K562 (cell line): ENCODE measurements around the gene SEC16A. TPM values are rescaled to one million over a fixed set of nuclear protein-coding genes. Genes with fewer than 3 reads are reported as not detected.

Experiments
- CHD1 ChIP-seq: fragments of 200-600 bp; sonication (generic); IDR thresholded peaks from one replicate; pipeline ENCODE4 v1.6.1; 2012; ENCODE audit warnings: mild to moderate bottlenecking, moderate library complexity, low read length, inconsistent platforms
- IFI16 ChIP-seq: fragments of 250-450 bp; sonication (Bioruptor Pico); IDR thresholded peaks from 2 replicates; pipeline ENCODE4 v2.1.2; 2022; ENCODE audit warnings: mild to moderate bottlenecking, inconsistent platforms
- MBD2 ChIP-seq: sonication (generic); IDR thresholded peaks from 2 replicates; pipeline ENCODE4 v1.6.1; 2016; ENCODE audit warnings: low read depth, borderline replicate concordance
- RBM14 ChIP-seq: fragments of 200-400 bp; formaldehyde crosslinking; IDR thresholded peaks from 2 replicates; pipeline ENCODE4 v1.6.1; 2018; ENCODE audit warnings: low read depth, mild to moderate bottlenecking, low read length, moderate library complexity, borderline replicate concordance; ENCODE audit not compliant: insufficient read depth
- SAP30 ChIP-seq: fragments of 200-600 bp; sonication (generic); IDR thresholded peaks from 2 replicates; pipeline ENCODE4 v1.6.1; 2012; ENCODE audit warnings: borderline replicate concordance, low read depth, mild to moderate bottlenecking, moderate library complexity, low read length, control low read depth, inconsistent platforms; ENCODE audit not compliant: insufficient read depth, poor library complexity, severe bottlenecking
- SPI1 ChIP-seq: IDR thresholded peaks from 2 replicates; pipeline ENCODE4 v1.6.1; 2011; ENCODE audit warnings: low read depth, low read length, control low read depth, borderline replicate concordance
- TSC22D4 ChIP-seq: fragments of 450-650 bp; IDR thresholded peaks from 2 replicates; pipeline ENCODE4 v1.6.1; 2016; ENCODE audit warnings: missing genetic modification characterization, missing biosample characterization, control low read depth
- ZBTB1 ChIP-seq: sonication (generic); formaldehyde crosslinking; IDR thresholded peaks from 2 replicates; pipeline ENCODE4 v1.8.1; 2023; ENCODE audit warnings: missing genetic modification reagents, low read depth, mild to moderate bottlenecking, borderline replicate concordance
- ZNF165 ChIP-seq: fragments of 250-450 bp; sonication (Bioruptor Pico); IDR thresholded peaks from 2 replicates; pipeline ENCODE4 v1.4.0; 2020; ENCODE audit warnings: borderline replicate concordance
- polyA plus RNA-seq, 8 experiments: library from polyadenylated mRNA; depleted of rRNA in 4 of 8; stranded (reverse) in 5 of 8; unstranded in 3 of 8; fragments of >200 nt; fragmentation: Nextera tagmentation in 2 of 8; fragmentation: Illumina TruSeq in 1 of 8; extraction: Ambion mirVana in 2 of 8; extraction: Trizol in 1 of 8; gene quantifications; 2 replicates each; pipeline versions ENCODE4 v1.2.1 to v1.2.3, GENCODE V29; 2011 to 2014; ENCODE audit warnings: inconsistent platforms in 1 of 8, missing spikeins in 1 of 8
- total RNA-seq, 7 experiments: library from RNA; depleted of rRNA in 6 of 7; stranded (reverse); fragments of >200 nt in 6 of 7; fragmentation: Illumina TruSeq in 2 of 7; extraction: Trizol in 2 of 7; gene quantifications; 2 replicates each; pipeline versions ENCODE4 v1.2.1 to v1.2.3, GENCODE V29; 2011 to 2021; ENCODE audit warnings: low replicate concordance in 1 of 7
- TF ChIP-seq, protein P1 (sequence below), 2 experiments: fragments of 450-650 bp; IDR thresholded peaks; 2 replicates each; pipeline ENCODE4 v1.6.1; 2016; ENCODE audit warnings: mild to moderate bottlenecking in 2 of 2, borderline replicate concordance in 1 of 2, low read depth in 1 of 2, moderate library complexity in 1 of 2
- TF ChIP-seq, protein P2 (sequence below): fragments of 250-450 bp; sonication (Bioruptor Pico); IDR thresholded peaks from 2 replicates; pipeline ENCODE4 v1.8.0; 2022; ENCODE audit warnings: moderate library complexity, mild to moderate bottlenecking, inconsistent platforms
- TF ChIP-seq, protein P3 (sequence below): fragments of 150-350 bp; conservative IDR thresholded peaks from 2 replicates; pipeline ENCODE4 v1.6.1; 2014; ENCODE audit warnings: low read length
- TF ChIP-seq, protein P4 (sequence below): fragments of 450-650 bp; formaldehyde crosslinking; IDR thresholded peaks from 2 replicates; pipeline ENCODE4 v1.4.0; 2020; ENCODE audit warnings: mild to moderate bottlenecking, moderate library complexity

The SEC16A gene
- total and polyA plus RNA-seq, 9 of the 15 experiments (the other 6 are each of a cell fraction or from before 2014, with no cell fraction given), result 8.3 to 62.8 (median 14.0) TPM

DNA sequence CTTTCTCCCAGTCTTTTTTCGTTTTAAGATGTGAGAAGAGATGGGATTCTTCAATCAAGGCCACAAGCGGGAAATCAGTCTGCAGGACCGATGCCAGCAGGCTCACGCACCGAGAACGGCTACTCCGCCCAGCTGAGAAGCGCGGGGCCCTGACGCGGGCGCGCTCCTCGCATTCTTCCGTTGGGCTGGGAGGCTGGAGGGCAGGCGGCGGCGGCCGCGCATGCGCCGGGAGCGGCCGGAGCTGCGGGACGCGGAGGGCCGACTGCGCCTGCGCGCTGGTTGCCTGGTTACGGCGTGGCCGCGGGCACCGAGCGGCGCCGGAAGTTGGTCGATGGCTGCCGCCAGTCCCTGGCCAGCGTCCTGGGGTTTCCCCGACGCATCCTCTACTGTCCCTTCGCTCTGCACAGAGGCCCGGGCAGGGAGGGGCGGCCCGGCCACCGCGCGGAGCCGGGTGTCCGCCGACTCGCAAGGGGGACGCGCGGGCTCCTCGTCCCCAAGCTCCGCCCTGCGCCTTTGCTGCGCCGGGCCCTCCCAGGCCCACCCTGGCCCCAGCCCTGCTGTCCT lies 831 bp upstream of the SEC16A start (continued):
- peak; percentile 92 for TF ChIP-seq CHD1
- peak; percentile 97 for TF ChIP-seq SAP30
- TF ChIP-seq, protein P1, sequence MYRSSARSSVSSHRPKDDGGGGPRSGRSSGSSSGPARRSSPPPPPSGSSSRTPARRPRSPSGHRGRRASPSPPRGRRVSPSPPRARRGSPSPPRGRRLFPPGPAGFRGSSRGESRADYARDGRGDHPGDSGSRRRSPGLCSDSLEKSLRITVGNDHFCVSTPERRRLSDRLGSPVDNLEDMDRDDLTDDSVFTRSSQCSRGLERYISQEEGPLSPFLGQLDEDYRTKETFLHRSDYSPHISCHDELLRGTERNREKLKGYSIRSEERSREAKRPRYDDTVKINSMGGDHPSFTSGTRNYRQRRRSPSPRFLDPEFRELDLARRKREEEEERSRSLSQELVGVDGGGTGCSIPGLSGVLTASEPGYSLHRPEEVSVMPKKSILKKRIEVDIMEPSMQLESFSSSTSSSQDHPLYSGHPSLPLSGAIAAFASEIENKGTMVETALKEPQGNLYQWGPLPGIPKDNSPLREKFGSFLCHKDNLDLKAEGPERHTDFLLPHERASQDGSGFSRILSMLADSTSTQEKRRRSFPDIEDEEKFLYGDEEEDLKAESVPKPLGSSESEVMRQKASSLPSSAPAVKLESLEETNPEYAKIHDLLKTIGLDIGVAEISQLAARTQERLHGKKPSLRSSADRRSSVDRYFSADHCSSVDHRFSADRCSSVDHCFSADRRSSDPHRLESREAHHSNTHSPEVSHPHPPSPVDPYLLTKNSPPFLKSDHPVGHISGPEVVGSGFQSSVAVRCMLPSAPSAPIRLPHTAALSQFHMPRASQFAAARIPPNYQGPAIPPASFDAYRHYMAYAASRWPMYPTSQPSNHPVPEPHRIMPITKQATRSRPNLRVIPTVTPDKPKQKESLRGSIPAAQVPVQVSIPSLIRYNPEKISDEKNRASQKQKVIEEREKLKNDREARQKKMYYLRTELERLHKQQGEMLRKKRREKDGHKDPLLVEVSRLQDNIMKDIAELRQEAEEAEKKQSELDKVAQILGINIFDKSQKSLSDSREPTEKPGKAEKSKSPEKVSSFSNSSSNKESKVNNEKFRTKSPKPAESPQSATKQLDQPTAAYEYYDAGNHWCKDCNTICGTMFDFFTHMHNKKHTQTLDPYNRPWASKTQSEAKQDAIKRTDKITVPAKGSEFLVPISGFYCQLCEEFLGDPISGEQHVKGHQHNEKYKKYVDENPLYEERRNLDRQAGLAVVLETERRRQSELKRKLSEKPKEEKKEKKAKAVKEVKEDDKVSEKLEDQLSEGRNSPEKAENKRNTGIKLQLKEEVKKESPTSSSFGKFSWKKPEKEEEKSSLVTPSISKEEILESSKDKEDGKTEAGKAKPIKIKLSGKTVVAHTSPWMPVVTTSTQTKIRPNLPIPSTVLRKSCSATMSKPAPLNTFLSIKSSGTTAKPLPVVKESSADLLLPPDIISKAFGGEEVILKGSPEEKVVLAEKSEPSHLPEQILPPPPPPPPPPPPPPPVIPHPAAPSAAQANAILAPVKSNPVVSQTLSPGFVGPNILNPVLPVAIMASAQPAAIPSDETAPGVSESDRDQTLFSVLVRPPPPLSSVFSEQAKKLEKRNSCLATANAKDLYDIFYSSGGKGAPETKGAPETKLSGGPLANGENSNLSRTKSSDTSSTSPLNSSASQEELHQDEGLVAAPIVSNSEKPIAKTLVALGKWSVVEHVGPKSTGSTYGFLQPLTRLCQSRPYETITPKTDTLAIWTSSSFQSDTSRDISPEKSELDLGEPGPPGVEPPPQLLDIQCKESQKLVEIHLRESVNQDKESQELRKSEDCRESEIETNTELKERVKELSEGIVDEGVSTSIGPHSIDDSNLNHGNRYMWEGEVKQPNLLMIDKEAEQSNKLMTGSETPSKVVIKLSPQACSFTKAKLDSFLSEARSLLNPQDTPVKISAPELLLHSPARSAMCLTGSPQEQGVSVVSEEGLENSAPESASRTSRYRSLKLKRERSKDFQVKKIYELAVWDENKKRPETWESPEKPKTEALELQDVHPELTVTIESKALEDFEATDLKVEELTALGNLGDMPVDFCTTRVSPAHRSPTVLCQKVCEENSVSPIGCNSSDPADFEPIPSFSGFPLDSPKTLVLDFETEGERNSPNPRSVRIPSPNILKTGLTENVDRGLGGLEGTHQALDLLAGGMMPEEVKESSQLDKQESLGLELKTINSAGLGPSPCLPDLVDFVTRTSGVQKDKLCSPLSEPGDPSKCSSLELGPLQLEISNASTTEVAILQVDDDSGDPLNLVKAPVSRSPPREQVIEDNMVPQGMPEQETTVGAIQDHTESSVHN (IDR thresholded peaks at IDR 0.05; ENCODE audit: borderline replicate concordance in 1 of 2, low read depth in 1 of 2), result no peak
- TF ChIP-seq RBM14, result no peak
- TF ChIP-seq IFI16 (CRISPR knock-in tag), result no peak
- no peak for TF ChIP-seq ZNF165 (CRISPR knock-in tag)
- peak; percentile 59; the same call in 1 of the 2 replicates for TF ChIP-seq ZBTB1 (CRISPR knock-in tag)
- TF ChIP-seq, protein P2, sequence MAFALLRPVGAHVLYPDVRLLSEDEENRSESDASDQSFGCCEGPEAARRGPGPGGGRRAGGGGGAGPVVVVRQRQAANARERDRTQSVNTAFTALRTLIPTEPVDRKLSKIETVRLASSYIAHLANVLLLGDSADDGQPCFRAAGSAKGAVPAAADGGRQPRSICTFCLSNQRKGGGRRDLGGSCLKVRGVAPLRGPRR (CRISPR knock-in tag), result no peak
- no peak for TF ChIP-seq TSC22D4 (tag)
- TF ChIP-seq, protein P3, sequence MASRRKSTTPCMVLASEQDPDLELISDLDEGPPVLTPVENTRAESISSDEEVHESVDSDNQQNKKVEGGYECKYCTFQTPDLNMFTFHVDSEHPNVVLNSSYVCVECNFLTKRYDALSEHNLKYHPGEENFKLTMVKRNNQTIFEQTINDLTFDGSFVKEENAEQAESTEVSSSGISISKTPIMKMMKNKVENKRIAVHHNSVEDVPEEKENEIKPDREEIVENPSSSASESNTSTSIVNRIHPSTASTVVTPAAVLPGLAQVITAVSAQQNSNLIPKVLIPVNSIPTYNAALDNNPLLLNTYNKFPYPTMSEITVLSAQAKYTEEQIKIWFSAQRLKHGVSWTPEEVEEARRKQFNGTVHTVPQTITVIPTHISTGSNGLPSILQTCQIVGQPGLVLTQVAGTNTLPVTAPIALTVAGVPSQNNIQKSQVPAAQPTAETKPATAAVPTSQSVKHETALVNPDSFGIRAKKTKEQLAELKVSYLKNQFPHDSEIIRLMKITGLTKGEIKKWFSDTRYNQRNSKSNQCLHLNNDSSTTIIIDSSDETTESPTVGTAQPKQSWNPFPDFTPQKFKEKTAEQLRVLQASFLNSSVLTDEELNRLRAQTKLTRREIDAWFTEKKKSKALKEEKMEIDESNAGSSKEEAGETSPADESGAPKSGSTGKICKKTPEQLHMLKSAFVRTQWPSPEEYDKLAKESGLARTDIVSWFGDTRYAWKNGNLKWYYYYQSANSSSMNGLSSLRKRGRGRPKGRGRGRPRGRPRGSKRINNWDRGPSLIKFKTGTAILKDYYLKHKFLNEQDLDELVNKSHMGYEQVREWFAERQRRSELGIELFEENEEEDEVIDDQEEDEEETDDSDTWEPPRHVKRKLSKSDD, result no peak
- TF ChIP-seq, protein P4, sequence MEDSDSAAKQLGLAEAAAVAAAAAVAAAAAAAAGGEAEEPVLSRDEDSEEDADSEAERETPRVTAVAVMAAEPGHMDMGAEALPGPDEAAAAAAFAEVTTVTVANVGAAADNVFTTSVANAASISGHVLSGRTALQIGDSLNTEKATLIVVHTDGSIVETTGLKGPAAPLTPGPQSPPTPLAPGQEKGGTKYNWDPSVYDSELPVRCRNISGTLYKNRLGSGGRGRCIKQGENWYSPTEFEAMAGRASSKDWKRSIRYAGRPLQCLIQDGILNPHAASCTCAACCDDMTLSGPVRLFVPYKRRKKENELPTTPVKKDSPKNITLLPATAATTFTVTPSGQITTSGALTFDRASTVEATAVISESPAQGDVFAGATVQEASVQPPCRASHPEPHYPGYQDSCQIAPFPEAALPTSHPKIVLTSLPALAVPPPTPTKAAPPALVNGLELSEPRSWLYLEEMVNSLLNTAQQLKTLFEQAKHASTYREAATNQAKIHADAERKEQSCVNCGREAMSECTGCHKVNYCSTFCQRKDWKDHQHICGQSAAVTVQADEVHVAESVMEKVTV, result no peak
- peak; percentile 4; the same call in 1 of the 2 replicates for TF ChIP-seq MBD2
- TF ChIP-seq SPI1, result no peak
